IMR-90 (cell line): Measurements from ENCODE around the gene ARHGEF10L. TPM values are rescaled to one million over a fixed set of nuclear protein-coding genes. Genes with fewer than 3 reads are reported as not detected.

Source experiments
- ATAC-seq: fragments of 200-7000 bp; cut with Tn5 transposase; 2 replicates; pipeline ENCODE4 v1.9.1; 2020; ENCODE audit warnings: low read depth, mild to moderate bottlenecking, moderate library complexity
- BruUV-seq: library from RNA; stranded (reverse); fragments of 400-500 nt; replicated peaks from 2 replicates; lab custom pipeline; 2021; lab: Mats Ljungman, UMichigan
- CTCF ChIA-PET: fragments of 300-600 bp; formaldehyde crosslinking; extraction: SDS; loops from one replicate; lab custom pipeline; 2021; ENCODE audit warnings: antibody characterized with exemption; lab: Yijun Ruan, JAX
- POLR2A ChIA-PET: fragments of 300-600 bp; sonication (Branson Sonifier 250); formaldehyde crosslinking; loops from one replicate; lab custom pipeline; 2022; ENCODE audit warnings: antibody characterized with exemption; ENCODE audit not compliant: unreplicated experiment; lab: Charles Lee
- DNase-seq: peaks from one replicate; pipeline ENCODE4 v3.0.0; 2013
- H2AFZ ChIP-seq: replicated peaks from 2 replicates; pipeline ENCODE3; 2013; ENCODE audit warnings: low read length, mild to moderate bottlenecking; ENCODE audit not compliant: poor library complexity
- H2AK5ac ChIP-seq: 2 replicates; pipeline ENCODE4 v1.6.1; 2013; ENCODE audit warnings: low read depth, low read length, inconsistent platforms
- H2AK9ac ChIP-seq: replicated peaks from 2 replicates; pipeline ENCODE3; 2013; ENCODE audit warnings: mild to moderate bottlenecking, low read depth, low read length, moderate library complexity; ENCODE audit not compliant: poor library complexity
- H2BK120ac ChIP-seq: 2 replicates; pipeline ENCODE4 v1.6.1; 2013; ENCODE audit warnings: low read depth, low read length, inconsistent platforms
- H2BK15ac ChIP-seq: 3 replicates; pipeline ENCODE4 v1.6.1; 2013; ENCODE audit warnings: low read depth, low read length, inconsistent platforms
- H2BK20ac ChIP-seq: 2 replicates; pipeline ENCODE4 v1.6.1; 2013; ENCODE audit warnings: low read depth, mild to moderate bottlenecking, inconsistent platforms, low read length, moderate library complexity
- H2BK5ac ChIP-seq: 2 replicates; pipeline ENCODE4 v1.6.1; 2013; ENCODE audit warnings: mild to moderate bottlenecking, low read depth, low read length, inconsistent platforms; ENCODE audit not compliant: poor library complexity, severe bottlenecking
- H3K14ac ChIP-seq: replicated peaks from 2 replicates; pipeline ENCODE4 v1.6.1; 2013; ENCODE audit warnings: low read depth, low read length, inconsistent platforms
- H3K18ac ChIP-seq: 2 replicates; pipeline ENCODE4 v1.6.1; 2013; ENCODE audit warnings: low read depth, low read length, control low read depth
- H3K23ac ChIP-seq: 2 replicates; pipeline ENCODE4 v1.6.1; 2013; ENCODE audit warnings: low read depth, low read length, inconsistent platforms
- H3K27ac ChIP-seq: 2 replicates; pipeline ENCODE4 v1.5.1; 2013; ENCODE audit warnings: mild to moderate bottlenecking, control low read depth, low read length; ENCODE audit not compliant: insufficient read depth
- H3K27me3 ChIP-seq: 2 replicates; pipeline ENCODE4 v1.6.1; 2013; ENCODE audit warnings: low read length; ENCODE audit not compliant: control insufficient read depth, insufficient read depth
- H3K36me3 ChIP-seq: 2 replicates; pipeline ENCODE4 v1.6.1; 2013; ENCODE audit warnings: low read length, mixed read lengths; ENCODE audit not compliant: control insufficient read depth, insufficient read depth
- H3K4ac ChIP-seq: 2 replicates; pipeline ENCODE4 v1.6.1; 2013; ENCODE audit warnings: low read depth, low read length, inconsistent platforms
- H3K4me1 ChIP-seq: 2 replicates; pipeline ENCODE4 v1.6.1; 2013; ENCODE audit warnings: low read length, mixed read lengths; ENCODE audit not compliant: control insufficient read depth, insufficient read depth
- H3K4me2 ChIP-seq: 2 replicates; pipeline ENCODE4 v1.6.1; 2013; ENCODE audit warnings: low read depth, mild to moderate bottlenecking, control low read depth, low read length, moderate library complexity
- H3K4me3 ChIP-seq: 2 replicates; pipeline ENCODE4 v1.5.1; 2013; ENCODE audit warnings: low read depth, mild to moderate bottlenecking, control low read depth, low read length, moderate library complexity; ENCODE audit not compliant: insufficient read depth
- H3K56ac ChIP-seq: 2 replicates; pipeline ENCODE4 v1.6.1; 2013; ENCODE audit warnings: low read length, inconsistent platforms; ENCODE audit not compliant: insufficient read depth; ENCODE audit errors: extremely low read depth
- H3K79me1 ChIP-seq, 2 experiments: 2 replicates each; pipeline ENCODE4 v1.6.1; 2013; ENCODE audit warnings: low read length in 2 of 2, inconsistent platforms in 1 of 2, low read depth in 1 of 2
- H3K9ac ChIP-seq: 2 replicates; pipeline ENCODE4 v1.6.1; 2013; ENCODE audit warnings: low read depth, low read length, control low read depth
- H3K9me1 ChIP-seq: 2 replicates; pipeline ENCODE4 v1.6.1; 2013; ENCODE audit warnings: low read length, inconsistent platforms; ENCODE audit not compliant: insufficient read depth
- H3K9me3 ChIP-seq: 2 replicates; pipeline ENCODE4 v1.6.1; 2013; ENCODE audit warnings: low read length; ENCODE audit not compliant: control insufficient read depth, insufficient read depth
- H4K20me1 ChIP-seq: 2 replicates; pipeline ENCODE4 v1.6.1; 2013; ENCODE audit warnings: low read length, inconsistent platforms; ENCODE audit not compliant: insufficient read depth
- H4K5ac ChIP-seq: 2 replicates; pipeline ENCODE4 v1.6.1; 2013; ENCODE audit warnings: mild to moderate bottlenecking, low read depth, low read length, control low read depth
- H4K8ac ChIP-seq, 2 experiments: 2 replicates each; pipeline ENCODE4 v1.6.1; 2013; ENCODE audit warnings: low read depth in 2 of 2, low read length in 2 of 2, control low read depth in 1 of 2, inconsistent platforms in 1 of 2
- H4K91ac ChIP-seq: 2 replicates; pipeline ENCODE4 v1.6.1; 2013; ENCODE audit warnings: low read depth, low read length, inconsistent platforms; ENCODE audit not compliant: insufficient read depth
- FOS ChIP-seq: fragments of 150-350 bp; IDR thresholded peaks from 2 replicates; pipeline ENCODE4 v1.6.1; 2016; ENCODE audit warnings: low read depth, low read length
- RFX5 ChIP-seq: IDR thresholded peaks from 2 replicates; pipeline ENCODE4 v1.8.0; 2012; ENCODE audit warnings: low read depth, mild to moderate bottlenecking, low read length, moderate library complexity
- WGBS, 2 experiments: methylation state at CpG; one replicate each; pipeline versions ENCODE4 v1.1.5 to v1.1.7; 2013; ENCODE audit warnings: missing lambda C conversion rate in 2 of 2; ENCODE audit not compliant: insufficient read length in 1 of 2; ENCODE audit errors: extremely low coverage in 2 of 2; 5-methylcytosine and 5-hydroxymethylcytosine counted together
- dilution Hi-C: fragments of 300-500 bp; cut with HindIII; formaldehyde crosslinking; loops from one replicate; pipeline ENCODE4 v1.14.3; 2018; ENCODE audit warnings: low sequenced_read_pairs; ENCODE audit not compliant: unreplicated experiment
- in situ Hi-C: fragments of 300-500 bp; cut with MboI; formaldehyde crosslinking; loops from 3 replicates; pipeline ENCODE4 v1.14.3; 2019; ENCODE audit warnings: low sequenced_read_pairs, inconsistent platforms, mixed read lengths
- intact Hi-C: fragments of 100-400 bp; cut with micrococcal nuclease; formaldehyde crosslinking; loops from 2 replicates; pipeline ENCODE4 v1.10.0; 2022
- polyA plus RNA-seq, 3 experiments: library from polyadenylated mRNA; depleted of rRNA; stranded (reverse); fragments of >200 nt; gene quantifications; 2 replicates each; pipeline ENCODE4 v1.2.3, GENCODE V29; 2012; ENCODE audit warnings: low replicate concordance in 1 of 3
- total RNA-seq: library from RNA; depleted of rRNA; stranded (reverse); fragments of >200 nt; gene quantifications from 2 replicates; pipeline ENCODE4 v1.2.3, GENCODE V29; 2012

ARHGEF10L gene
- total and polyA plus RNA-seq, 2 of the 4 experiments (the other 2 are of a cell fraction) = 4.8 to 12.4 TPM

DNA sequence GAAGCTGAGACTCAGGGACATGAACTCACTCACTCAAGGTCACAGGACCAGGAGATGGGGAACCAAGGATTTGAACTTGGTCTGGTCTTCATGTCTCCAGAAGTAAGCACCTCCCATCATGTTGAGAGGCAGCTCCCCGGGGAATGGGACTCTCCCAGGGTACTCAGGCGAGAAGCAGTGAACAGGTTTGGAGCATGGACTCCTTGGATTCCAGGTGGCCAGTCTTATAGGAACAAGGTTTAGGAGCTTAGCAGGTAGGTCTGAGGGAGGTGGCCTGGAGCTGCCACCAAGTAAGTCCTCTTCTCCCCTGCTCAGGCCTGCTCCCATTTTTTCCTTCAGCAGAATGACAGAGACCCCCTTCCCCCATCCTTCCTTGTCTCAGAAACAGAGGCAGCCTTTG, 14.9 kb upstream of the ARHGEF10L start:
- Histone ChIP-seq H2AK9ac (no peak overlapping the region), H3K9me3 (no peaks in the 10 kb centered on the region), H3K27ac (no peak overlapping the region), H4K8ac (no peak overlapping the region), H3K23ac (no peak overlapping the region), H2AFZ (no peak overlapping the region), H2BK15ac (no peak overlapping the region), H3K14ac (no peak overlapping the region), H3K4me3 (no peak overlapping the region), H3K79me1 (no peaks in the 10 kb centered on the region), H2BK120ac (no peak overlapping the region), H4K5ac (no peak overlapping the region), H3K9me1 (0 out of 2 replicates have a peak, but pooled peaks cover 3% of the 10 kb centered on the region), H4K20me1 (no peaks in the 10 kb centered on the region), H2AK5ac (no peak overlapping the region), H3K27me3 (peaks cover 27% of the 10 kb centered on the region), H3K18ac (no peak overlapping the region), H3K4me2 (no peak overlapping the region), H3K4me1 (0 out of 2 replicates have a peak, but pooled peaks cover 2% of the 10 kb centered on the region), H2BK20ac (no peak overlapping the region), H3K36me3 (no peaks in the 10 kb centered on the region), H3K9ac (no peak overlapping the region), H3K4ac (no peak overlapping the region), H2BK5ac (no peak overlapping the region), H4K91ac (no peak overlapping the region), H3K56ac (no peak overlapping the region)
- intact Hi-C loops = no loop called here
- ChIA-PET POLR2A (no interaction called here), CTCF (no interaction called here)
- ATAC-seq = no peak
- no TSS peak for BruUV-seq
- dilution Hi-C loops = no loop called here
- DNase-seq = no peak
- 60% methylated on average over 2 of the region's 2 CpGs; no CpG with 5 or more reads in 1 of the 2 experiments for WGBS, 2 experiments
- TF ChIP-seq RFX5 (no peak), FOS (no peak)
- in situ Hi-C loops = no loop called here
